AML-193 (cell line): Measurements from ENCODE around the gene CNN1.
"Not testable (repeated sequence)": the region's sequence is repeated elsewhere in the genome, so short reads cannot be mapped to it uniquely, and the experiment has no call there.

Source experiments
- DNase-seq, 2 experiments: peaks; one replicate each; lab custom pipeline; 2025; lab: John Stamatoyannopoulos, UW

The CNN1 gene

GRCh38 chr19:11534538-11534937, 4.1 kb upstream of the CNN1 start:
- no peak for DNase-seq

DNA sequence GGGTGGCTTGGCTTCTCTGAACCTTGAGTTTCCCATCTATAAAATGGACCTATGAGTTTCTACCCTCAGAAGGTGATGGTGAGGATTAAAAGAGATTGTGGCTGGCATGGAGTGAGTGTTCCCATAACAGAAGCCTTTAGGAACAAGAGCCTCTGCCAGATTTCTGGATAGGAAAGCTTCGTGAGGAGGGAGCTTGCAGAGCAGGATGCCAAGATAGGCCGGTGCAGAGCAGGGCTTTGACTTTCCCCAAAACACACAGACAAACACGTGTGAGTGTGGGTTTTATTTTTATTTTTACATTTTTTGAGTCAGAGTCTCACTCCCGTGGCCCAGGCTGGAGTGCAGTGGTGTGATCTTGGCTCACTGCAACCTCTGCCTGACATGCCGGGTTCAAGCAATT, 3.7 kb upstream of the CNN1 start:
- no peak for DNase-seq

GRCh38 chr19:11535792-11536595, 2.7 kb upstream of the CNN1 start:
- DNase-seq, result peak; percentile 27 to 34

GRCh38 chr19:11539495-11540365, 1.1 kb downstream of the CNN1 start:
- no peak for DNase-seq

- no peak for DNase-seq
Measured at GRCh38 chr19:11540645-11541044, 2.0 kb downstream of the CNN1 start.

GRCh38 chr19:11541238-11541637, 2.6 kb downstream of the CNN1 start:
- no peak for DNase-seq

DNA sequence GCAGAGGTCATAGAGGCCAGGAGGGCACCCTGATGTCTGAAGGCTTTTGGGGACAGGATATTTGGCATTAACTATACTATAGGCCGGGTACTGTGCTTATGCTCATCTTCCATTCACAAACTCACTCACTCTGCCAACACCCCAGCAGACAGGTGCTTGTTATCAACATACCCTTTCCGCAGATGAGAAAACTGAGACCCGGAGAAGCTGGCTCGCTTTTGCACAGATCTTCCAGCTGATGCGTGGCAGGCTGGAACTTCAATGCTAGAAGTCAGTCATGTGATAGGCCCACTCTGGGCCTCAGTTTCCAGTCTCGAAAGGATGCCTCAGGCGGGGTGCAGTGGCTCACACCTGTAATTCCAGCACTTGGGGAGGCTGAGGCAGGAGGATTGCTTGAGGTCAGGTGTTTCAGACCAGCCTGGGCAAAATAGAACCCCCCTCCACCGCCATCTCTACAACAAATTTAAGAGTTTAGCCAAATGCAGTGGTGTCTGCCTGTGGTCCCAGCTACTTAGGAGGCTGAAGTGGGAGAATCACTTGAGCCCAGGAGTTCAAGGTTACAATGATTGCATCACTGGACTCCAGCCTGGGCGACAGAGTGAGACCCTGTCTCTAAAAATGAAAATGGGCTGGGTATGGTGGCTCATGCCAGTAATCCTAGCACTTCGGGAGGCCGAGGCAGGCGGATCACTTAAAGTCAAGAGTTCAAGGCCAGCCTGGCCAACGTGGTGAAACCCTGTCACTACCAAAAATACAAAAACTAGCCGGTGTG, 9.5 kb downstream of the CNN1 start:
- DNase-seq, result no peak

DNA sequence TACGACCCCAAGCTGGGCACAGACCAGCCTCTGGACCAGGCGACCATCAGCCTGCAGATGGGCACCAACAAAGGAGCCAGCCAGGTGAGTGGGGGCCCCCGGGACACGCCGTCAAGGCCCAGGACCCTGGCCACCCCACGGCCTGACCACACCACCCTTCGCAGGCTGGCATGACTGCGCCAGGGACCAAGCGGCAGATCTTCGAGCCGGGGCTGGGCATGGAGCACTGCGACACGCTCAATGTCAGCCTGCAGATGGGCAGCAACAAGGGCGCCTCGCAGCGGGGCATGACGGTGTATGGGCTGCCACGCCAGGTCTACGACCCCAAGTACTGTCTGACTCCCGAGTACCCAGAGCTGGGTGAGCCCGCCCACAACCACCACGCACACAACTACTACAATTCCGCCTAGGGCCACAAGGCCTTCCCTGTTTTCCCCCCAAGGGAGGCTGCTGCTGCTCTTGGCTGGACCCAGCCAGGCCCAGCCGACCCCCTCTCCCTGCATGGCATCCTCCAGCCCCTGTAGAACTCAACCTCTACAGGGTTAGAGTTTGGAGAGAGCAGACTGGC, 10.8 kb downstream of the CNN1 start:
- no peak for DNase-seq

DNA sequence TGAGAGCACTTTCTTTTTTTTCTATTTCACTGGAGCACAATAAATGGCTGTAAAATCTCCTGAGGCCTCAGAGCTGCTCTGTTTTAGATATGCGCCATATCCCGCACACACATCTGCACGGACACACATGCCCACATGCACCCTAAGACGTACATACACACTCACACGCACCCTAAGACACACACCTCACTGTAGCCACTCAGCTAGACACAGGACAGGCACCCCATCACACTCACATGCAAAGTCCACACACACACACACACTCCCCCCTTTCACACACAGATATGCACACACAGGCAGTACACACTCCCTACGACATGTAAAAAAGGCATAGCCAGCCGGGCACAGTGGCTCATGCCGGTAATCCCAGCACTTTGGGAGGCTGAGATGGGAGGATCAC, 11.6 kb downstream of the CNN1 start:
- DNase-seq, result no peak

GRCh38 chr19:11551603-11552235, 13.1 kb downstream of the CNN1 start:
- no peak for DNase-seq

DNA sequence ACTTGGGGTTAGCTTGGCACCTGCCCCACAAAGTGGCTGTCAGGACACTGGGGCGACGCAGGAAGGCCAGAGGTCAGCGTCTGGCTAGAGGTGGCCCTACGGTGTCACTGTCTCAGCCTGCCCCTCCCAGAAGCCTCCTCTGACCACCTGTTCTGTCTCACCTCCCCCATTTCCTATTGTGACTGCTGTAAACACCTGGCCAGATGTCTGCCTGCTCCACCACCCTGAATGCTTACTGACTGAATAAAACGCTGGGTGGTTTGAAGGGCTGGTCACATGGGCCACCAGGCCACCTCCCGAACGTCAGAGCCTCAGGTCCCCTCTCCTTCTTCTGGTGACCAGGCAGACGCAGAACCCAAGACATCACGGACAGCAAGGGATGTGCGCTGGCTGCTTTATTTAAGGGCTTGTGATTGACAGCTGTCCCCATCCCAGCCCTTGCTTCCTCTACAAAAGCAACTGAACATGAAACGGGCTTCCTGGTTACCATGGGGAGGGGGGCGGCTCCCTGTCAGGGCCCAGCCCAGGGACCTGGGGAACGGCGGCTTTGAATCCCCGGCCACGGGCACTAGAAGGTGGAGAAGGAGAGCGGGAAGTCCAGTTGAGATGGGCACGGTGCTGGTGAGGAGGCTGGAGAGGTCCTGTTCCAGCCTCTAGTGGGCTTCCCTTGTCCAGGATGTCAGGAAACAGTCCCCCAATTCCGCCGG, 14.2 kb downstream of the CNN1 start:
- no peak for DNase-seq

GRCh38 chr19:11554160-11554559, 15.5 kb downstream of the CNN1 start:
- DNase-seq, result no peak

DNA sequence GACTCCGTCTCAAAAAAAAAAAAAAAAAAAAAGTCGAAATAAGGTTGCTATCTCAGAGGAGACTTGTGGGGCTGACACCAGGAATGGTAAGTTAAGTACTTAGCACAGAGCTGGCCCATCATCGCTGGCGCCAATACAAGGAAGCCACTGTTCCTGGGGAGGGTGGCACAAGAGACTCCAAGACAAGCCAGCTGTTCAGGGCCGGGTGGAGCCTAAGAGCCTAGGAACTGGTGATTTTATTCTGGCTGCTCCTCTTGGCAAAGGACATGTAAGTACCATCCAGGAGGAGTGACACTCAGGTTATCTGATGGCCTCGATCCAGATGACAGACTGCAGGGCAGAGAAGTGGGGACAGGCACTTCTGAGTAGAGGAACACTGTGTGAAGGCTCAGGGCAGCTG, 16.6 kb downstream of the CNN1 start:
- DNase-seq, result no peak

DNA sequence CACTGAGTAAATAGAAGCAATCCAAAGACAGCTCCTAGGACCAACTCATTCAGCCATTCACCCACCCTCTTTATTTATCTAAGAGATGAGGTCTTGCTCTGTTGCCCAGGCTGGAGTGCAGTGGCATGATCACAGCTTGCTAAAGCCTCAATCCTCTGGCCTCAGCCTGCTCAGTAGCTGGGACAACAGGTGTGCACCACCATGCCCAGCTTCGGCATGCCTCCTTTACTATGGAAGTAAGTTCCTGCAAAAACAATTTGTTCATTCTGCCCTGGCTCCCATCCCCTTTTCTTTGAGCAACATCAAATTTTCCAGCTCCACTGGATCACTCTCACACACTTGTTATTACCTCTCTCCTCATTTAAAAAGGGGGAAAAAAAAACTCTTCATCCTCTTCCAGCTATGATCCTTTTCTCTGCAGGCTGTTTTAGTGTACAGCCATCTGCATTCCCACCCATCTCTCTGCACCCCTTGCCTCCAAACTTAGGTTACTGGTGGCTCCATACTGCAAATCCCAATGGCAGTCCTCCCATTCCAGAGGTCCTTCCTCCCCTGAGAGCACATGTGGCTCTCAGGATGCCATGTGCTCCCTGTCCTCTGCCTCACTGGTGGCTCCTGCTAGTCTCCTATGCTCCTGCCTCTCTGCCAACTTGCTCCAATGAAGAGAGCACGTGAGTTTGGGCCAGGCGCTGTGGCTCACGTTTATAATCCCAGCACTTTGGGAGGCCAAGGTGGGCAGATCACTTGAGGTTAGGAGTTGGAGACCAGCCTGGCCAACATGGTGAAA, 18.2 kb downstream of the CNN1 start:
- no peak for DNase-seq

DNA sequence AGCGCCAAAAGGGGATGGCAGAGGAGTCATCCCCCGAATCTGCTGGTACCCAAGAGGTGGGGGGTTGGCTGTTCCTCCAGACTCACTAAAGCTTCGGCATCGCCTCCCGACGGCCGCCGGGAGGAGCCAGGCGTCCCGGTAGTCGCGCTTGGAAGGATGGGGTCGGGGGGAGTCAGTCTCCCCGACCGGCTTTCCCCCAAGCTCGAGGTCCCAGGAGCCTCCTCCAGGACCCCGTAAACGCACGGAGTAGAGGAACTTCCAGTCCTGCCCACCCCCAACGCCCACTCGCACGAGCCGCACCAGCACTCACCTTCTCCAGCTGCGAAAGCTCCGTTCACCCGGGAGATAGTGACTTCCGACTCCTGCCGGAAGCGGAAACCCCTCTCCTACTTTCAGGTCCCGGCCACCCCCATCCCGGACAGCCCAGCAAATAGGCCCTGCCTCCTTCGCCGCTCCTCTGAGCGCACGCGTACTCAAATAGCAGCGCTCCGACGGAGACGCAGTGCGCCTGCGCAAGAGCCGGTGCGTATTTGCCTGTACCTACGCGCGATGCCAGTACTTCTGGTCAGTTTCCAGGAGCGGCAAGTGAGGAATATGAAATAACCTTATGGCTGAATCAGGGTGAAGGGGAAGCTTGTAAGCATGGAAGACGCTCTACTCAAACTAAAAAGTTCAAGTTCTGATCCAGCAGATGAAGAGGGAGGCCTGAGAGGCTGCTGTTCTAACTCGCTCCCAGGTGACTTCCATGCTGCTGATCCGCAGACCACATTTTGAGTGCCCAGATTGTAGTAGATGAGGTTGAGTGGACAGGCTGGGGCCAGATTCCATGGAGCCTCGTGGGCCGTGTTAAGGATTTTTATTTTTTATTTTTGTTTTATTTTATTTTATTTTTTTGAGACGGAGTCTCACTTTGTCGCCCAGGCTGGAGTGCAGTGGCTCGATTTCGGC, 20.5 kb downstream of the CNN1 start, which contains the start of gene ELOF1:
TSS of gene ELOF1 (minus strand) at position 350 of the 948 bp plus-strand sequence. CDS start 4,883 bp downstream, outside the sequence.
- DNase-seq, result peak; percentile 92 to 95

DNA sequence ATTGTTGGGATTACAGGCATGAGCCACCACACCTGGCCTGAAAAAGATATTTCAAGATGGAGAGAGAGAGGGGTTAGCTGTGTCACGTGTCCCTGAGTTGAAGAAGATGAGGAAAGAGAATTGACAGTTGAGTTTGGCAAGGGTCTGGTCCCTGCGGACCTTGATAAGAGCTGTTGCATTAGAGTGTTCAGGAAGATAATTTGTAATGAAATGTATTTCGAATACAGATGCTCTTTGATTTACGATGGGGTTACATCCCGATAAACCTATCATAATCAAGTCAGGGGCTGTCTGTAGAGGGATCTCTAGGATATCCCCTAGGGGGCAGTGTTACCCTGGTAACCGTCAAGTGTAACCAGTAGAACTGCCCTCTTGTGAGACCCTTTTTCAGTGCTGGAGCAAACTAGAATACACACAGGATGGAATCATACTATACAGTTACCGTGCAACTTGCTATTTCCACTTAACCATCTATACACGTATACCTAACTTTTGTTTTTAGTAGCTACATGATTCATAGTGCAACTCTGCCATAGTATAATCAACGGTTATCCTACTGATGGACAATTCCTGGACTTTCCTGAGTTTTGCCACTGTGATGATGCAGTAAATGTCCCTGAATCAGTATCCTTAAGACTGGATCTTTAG, 21.9 kb downstream of the CNN1 start:
- DNase-seq, result peak; percentile 66 to 74

- no peak for DNase-seq
Measured at GRCh38 chr19:11563532-11563931, 24.9 kb downstream of the CNN1 start.

- DNase-seq, result not testable (repeated sequence)
Measured at GRCh38 chr19:11564082-11564807, 25.6 kb downstream of the CNN1 start.
